ENCODE data around the gene GPC6.

- TF ChIP-seq EZH2 (IDR thresholded peaks at IDR 0.05; ENCODE audit: insufficient read depth, poor library complexity, severe bottlenecking) (no peak), EZH2phosphoT487 (IDR thresholded peaks at IDR 0.05; ENCODE audit: insufficient read depth, low read depth) (no peak)
Measured at GRCh38 chr13:93646245-93646644, 419.6 kb downstream of the GPC6 start.

All from GM23248 (cell line).